Smooth muscle cell of the brain vasculature (primary cell): ENCODE measurements around the gene EML5.
"Not testable (repeated sequence)": the region's sequence is repeated elsewhere in the genome, so short reads cannot be mapped to it uniquely, and the experiment has no call there.

Source experiments
- DNase-seq: peaks from one replicate; pipeline ENCODE4 v3.0.0-alpha.2; 2012; ENCODE audit warnings: low read depth, low spot score

EML5 gene

DNA sequence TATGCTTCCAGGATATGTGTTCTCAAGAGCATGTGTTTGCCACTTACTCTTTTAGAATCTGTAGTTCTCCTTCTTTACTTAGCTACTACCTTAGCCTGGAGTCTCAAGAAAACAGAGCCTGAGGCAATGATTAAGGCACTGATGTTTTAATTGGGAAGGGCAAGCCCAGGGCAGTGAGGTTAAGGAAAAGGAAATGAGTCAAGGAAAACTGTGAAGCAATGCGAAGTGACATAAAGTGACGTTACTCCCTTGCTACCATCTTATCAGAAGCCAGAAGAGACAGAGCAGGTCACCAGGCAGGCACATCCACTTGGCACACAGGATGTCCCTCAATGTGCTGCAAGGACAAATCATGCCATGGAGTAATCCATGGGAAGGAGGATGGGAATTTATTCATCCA is 11.3 kb upstream of the EML5 start:
- DNase-seq: no peak

DNA sequence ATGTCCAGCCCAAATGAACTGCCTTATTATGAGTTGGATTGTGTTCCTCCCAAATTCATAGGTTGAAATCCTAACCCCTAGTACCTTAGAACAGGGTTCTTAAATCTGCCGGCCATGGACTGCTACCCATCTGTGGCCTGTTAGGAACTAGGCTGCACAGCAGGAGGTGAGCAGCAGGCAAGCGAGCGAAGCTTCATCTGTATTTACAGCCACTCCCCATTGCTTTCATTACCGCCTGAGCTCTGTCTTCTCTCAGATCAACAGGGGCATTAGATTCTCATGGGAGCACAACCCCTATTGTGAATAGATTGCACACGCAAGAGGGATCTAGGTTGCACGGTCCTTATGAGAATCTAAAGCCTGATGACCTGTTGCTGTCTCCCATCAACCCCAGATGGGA is 9.8 kb upstream of the EML5 start:
- DNase-seq: no peak

DNA sequence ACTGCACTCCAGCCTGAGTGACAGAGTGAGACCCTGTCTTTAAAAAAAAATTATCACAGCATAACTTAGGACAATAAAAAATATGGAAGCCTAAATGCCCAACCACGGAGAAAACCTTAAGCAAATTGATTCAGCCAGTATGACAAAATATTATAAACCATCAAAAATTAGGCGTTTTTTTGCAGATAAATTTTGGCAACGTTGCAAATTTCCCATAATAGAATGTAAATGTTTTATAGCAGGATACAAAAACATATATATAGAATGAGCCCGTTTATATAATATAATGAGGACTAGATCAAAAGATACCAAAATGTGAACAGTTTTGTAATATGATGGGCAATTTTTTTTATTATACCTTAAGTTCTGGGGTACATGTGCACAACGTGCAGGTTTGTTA is 6.8 kb upstream of the EML5 start:
- no peak for DNase-seq

DNA sequence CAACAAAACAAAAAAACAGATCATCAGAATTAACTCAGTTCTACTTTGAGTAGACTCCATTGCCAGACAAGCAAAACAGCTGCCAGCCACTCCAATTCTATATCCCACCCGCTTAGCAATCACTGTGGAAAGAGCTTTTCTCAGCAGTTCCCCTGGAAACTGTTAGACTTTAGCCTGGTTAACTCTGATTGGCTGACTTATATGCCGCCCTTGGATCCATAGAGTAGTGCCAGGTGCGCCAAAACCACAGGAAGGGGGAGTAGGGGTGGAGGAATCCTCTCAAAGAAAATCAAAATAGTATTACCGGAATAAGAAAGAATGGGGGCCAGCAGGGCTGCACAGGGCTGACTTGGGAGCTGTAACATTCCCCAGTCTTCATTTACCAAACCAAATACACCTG is 5.4 kb upstream of the EML5 start:
- no peak for DNase-seq

DNA sequence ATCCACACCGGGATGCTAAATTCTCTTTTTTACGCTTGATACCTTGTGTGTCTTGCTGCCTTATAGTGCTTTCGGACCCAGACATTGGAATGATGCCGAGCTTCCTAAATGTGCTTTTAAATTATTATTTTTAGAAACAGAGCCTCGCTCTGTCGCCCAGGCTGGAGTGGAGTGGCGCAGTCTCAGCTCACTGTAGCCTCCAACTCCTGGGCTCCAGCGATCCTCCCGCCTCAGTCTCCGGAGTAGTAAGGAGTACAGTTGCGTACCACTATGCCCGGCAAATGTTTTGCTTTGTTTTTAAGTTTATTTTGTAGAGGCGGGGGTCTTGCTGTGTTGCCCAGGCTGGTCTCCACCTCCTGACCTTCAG is 489 bp upstream of the EML5 start:
- no peak for DNase-seq

DNA sequence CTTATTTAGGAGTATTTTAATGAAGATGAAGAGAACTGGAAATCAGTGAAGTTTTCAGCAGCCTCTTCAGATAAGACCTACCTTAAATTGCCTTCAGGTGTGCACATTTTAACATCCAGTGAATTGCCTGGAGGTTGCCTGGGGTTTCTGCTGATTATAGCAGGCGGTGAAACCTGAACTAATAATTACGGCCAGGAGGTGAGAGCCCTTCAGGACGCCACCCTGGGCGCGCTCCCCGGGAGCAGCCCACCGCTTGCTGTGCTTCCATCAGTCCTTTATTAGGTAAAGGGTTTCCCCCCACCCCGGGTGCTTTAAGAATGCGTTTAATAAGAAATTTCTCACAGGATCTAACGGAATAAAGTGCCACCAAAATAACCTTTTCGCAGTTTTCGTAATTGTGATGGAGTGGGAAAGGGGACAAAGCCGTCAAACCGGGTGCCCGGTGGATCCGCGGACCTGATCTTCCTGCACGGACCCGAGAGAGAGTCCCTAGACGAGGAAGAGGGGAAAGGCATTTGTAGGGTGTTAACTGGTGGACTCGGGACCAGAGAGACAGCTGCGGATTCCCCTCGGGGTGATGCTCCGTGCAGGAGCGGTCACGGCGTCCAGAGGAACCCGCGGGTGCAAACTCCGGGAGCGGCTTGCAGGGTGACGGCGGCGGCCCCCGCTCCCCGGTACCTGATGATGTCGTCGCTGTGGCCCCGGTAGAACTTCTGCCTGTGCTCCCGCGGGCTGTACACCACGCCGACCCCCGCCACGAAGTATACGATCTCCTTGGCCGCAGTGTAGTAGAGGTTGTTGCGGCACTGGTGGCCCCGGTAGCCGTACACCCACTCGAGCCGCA is 902 bp downstream of the EML5 start:
- DNase-seq: no peak

DNA sequence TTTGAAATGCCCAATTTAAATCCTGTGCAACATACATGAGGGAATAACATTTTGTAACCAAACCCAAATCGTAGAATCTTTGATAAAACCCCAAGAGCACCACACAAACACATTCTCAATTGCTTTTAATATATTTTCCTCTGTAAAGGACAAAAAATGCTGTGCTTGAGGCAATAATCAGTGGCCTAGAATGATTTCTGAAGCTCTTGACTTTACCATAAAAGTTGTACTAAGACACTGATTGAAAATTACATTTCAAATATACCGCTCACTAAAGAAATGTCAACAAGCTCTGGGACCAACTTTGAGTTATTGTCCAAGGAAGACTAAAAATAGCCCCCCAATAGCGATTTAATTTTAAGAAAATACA is 1.5 kb downstream of the EML5 start:
- no peak for DNase-seq

DNA sequence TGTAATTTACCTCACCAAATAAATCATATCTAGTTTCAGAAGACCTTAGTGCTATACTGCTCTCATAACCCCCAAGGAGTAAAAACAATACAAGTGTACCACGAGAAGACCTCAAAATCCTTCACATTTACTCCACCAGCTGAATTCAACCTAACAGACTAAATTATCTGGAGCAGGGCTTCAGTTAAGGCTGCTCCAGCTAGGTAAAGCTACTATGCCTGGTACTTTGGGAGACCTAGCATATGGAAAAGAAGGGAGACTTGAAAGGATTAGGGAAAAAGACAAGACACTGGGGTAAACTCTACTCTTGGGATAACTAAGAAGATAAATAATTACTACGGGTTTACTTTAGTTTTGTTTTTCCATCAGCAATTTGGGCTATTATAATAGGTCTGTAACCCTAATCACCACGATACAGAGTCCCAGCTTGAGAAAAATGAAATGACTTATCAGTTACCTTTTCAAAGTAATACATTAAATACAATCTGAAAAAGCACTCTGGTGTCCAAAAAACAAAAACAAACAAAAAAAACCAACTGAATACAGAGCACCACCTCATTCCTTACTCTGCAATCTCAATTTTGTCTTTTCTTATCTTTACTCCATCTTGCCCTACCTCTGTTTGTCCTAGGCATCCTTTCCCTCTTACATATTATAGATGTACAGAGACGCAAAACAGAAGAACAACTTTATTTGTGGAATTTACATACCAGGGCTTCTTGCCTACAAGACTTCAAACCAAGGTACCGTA is 2.1 kb downstream of the EML5 start:
- no peak for DNase-seq

DNA sequence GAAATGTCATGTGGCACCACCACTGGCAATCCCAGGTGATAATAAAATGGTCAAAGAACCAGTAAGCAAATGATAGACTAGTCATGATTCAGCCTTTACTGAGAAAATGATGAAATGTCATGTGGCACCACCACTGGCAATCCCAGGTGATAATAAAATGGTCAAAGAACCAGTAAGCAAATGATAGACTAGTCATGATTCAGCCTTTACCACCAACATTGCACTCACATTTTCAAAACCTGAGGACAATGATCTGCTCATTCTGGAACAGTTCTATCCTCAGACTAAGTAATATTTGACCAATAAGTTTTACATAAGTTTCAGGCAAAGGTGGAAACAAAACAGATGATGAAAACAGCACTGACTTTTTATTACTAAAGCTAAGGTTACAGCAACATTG is 3.2 kb downstream of the EML5 start:
- DNase-seq: not testable (repeated sequence)

DNA sequence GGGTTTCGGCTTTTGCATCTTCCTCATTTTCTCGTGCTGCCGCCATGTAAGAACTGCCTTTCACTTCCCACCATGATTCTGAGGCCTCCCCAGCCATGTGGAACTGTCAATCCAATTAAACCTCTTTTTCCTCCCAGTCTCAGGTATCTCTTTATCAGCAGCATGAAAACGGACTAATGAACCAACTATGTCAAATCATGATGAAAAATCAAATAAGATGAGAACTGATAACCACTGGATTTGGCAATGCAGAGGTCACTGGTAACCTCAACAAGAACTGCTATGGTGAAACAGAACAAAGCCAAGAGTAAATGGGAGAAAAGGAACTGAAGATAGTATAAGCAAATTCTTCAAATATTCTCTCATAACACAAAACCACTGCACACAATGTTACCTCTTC is 6.0 kb downstream of the EML5 start:
- no peak for DNase-seq

DNA sequence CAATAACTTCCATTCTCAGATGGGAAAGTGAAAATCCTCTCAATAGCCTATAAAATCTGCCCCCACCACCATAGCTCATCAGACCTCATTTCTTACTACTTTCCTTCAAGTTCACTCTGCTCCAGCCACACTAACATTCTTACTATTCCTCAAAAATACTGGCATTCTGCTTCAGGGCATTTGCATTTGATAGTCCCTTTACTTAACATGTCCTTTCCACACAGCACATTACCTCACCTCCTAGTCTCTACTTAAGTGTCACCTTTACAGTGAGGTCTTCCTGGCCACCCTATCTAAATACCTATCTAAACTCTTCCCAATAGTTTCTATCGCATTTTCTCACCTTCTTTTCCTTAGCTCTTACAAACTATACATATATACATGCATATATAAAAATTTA is 6.8 kb downstream of the EML5 start:
- DNase-seq: no peak

DNA sequence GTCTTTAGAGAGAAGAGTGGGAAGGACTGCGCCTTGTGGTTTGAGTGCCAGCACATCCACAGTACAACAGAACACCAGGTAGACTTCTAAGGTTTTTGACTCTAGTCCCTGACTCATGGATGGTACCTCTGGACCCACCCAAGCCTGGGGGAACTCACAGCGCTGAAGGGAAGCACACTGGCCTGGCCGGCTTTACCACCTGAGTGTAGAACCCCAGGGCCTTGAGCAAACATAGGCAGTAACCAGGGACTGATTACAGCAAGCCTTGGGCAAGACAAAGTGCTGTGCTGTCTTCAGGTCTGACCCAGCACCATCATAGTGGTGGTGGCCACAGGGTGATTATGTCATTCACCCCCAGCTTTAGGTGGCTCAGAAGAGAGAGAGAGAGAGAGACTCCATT is 17.2 kb downstream of the EML5 start:
- no peak for DNase-seq

DNA sequence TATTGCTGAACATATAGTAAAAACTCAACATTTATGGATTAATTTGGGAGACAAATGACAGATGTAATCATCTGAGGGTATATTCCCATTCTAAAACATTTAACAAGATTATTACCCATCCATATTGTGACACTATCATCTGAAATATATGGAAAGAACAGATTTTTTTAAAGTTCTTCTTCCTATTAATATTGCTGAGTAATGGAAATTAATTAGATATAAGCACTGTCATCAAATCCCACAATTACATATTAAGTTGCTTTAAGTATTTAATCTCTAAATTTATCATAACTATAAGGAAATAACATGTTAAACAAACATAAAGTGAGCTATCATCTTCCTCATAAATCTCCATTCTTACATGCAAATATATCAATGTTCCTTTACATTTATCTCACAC is 22.0 kb downstream of the EML5 start:
- DNase-seq: no peak

DNA sequence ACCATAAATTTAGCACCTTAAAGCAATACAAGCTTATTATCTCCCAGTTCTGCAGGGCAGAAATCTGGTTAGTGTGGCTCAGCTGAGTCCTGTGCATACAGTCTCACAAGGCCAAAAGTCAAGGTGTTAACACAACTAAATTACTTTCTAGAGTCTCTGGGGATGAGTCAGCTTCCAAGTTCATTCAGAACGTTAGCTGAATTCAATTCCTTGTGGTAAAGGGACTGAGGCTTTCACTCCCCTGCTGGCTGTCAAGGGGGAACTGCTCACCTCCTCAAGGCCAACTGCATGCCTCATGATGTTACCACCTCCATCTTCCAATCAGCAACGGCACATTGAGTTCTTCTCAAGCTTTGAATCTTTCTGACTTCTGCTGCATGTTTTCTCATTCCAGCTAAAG is 27.6 kb downstream of the EML5 start:
- DNase-seq: no peak

DNA sequence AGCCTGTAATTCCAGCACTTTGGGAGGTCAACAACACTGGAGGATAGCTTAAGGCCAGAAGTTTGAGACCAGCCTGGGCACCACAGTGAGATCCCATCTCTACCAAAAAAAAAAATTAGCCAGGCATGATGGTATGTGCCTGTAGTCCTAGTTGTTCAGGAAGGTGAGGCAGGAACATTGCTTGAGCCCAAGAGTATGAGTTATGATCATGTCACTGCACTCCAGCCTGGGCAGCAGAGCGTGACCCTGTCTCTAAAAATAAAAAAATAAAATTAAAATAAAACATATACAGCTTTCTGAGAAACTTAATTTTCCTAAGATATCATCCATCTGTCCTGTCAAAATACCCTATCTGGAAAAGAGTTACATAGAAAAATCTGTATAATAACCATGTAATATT is 38.9 kb downstream of the EML5 start:
- DNase-seq: no peak

DNA sequence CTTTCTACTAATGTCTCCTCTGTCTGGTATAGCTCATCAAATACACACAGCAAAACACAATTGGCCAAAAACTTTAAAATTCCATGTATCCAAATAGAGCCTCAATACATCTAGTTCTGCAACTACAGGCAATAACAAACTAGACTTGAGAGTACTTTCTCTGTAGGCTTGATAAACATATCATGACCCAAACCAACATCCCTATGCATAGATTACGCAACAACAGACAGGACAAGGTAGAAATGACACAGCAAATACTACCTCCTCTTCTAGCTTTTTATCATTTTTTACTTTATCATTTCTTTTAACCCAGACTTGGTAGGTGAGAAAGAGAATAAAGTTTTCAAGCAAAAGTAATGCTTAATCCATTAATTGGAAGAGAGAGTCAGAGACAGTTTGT is 41.8 kb downstream of the EML5 start:
- DNase-seq: no peak

DNA sequence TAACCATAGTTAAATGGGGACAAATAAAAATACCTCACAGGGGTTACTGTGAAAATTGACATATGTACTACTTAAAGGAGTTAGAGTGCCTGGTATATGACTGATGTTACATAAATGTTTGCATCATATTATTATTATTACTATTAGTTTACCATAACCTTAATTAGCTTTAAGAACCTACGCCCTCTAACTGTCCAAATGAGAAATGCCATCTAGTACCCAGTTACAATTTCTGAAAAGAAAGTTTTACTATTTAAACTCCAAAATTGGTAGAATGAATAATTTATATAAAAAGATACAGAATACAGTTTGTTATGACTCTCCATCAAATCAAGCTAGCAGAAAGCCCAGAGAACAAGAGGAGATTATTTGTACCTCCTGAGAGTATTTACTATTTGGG is 42.3 kb downstream of the EML5 start:
- DNase-seq: no peak

DNA sequence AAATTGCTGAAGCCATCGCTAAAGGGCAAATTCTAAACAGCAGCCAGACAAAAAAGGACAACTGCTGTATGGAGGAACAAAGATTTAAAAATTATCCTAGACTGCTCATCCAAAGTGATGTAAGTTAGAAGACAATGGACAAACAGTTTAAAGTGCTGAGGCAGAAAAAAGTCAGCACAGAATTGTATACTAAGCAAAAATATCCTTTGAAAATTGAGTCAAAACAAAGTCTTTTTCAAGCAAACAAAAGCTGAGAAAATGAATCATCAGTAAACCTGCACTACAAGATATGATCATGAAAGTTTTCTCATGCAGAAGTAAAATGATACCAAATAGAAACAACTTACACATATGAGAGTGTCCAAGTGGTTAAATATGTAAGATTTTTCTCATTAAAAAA is 43.6 kb downstream of the EML5 start:
- DNase-seq: no peak

DNA sequence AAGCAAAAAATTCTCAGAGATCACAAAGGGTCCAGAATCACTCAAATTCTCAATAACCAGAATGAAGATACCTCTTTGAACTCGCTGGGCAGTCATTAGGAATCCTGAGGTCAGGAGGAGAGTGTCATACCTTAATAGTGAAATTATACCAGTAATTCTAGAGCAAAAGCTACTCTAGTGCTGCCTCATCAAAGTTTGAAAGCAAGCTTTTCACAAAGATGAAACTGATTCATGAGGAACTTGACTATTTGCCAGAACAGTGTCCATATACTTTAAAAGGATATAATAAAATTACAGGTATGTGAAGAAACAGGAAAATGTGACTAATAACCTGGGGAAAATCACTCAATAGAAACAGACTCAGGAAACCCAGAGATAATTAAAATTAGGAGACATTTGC is 44.5 kb downstream of the EML5 start:
- no peak for DNase-seq

DNA sequence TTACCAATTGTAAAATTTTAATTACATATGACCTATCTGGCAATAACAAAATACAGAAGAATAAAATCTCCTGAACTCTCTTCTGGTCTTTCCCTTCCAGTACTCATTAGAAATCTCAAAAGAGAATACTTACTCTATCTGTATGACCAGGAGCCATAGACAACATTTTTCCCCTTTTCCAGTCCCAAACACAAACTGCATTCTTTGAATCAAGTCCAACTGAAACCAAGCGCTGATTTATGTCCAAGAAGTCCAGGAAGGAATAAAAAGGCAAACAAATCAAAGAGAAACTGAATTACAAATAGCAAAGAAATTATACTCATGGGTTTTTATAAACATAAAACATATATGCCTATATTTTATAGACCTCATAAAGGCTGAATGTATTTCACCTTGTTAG is 46.7 kb downstream of the EML5 start:
- DNase-seq: no peak

DNA sequence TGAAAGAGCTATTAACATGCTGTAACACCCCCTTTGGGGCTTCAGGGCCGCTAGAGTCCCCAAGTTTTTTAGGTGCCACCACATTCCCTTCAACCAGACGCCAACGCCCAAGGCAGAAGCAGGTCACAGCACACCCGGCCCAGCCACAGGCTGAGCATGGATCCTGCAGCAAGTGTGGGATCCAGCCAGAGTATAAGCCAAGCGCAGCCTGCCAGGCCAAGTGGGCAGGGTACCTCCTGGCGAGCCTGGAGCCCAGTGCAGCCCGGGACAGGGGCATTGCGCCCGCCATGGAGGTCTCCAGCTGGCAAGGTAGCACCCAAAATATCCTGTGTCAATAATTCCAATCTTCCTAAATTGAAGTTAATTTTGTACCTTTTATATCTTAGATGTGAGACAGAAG is 55.5 kb downstream of the EML5 start:
- no peak for DNase-seq

DNA sequence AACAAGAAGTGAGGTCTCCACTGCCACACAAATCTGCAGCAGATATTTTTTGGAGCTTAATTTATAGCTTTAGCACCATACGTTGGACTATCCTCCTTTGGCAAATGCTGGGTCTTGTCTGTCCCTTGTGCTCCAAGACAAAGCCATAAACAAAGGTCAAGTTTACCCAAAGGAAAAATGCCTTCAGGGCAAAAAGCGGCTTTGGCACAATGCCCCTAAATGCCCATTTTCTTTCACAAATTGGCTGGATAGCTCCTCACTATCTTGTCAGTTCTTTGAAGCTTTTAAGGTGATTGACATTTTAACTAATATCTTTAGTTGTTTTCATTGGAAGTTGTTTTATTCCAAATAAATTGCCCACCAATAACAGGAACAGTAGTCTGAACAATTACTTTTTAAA is 59.6 kb downstream of the EML5 start:
- no peak for DNase-seq

DNA sequence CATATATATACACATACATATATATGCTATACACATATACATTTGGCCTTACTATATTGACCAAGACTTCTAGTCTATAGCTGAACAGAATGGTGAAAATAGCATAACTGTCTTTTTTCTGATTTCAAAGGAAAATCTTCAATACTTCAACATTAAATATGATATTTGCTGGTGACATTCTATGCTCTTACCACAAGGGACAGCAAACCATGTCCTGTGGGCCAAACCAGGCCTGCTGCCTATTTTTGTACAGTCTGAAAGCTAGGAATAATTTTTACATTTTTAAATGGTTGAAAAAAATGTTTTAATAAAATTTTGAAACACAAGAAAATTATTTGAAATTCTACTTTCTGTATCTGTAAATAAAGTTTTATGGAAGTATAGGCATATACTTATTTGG is 63.6 kb downstream of the EML5 start:
- no peak for DNase-seq

DNA sequence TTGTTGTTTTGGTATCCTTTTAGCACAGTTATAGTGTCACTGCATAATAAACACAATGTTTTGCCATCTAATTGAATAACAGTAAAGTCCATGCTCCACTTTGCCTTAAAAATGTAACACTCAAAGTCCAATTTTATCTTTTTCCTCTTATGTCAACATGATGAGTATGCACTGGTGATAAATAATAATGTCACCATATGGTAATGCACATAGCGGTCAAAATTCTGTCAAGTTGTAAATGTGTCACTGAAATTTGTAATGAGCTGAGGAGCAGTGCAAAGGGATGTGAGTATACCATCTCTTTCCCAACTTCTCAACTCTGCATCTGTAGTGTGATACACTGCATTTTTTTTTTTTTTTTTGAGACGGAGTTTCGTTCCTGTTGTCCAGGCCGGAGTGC is 65.7 kb downstream of the EML5 start:
- DNase-seq: no peak
